CD4-positive, alpha-beta T cell treated with Interleukin-2 at 100 ng/mL for 4 hours (primary cell): ENCODE data around the gene RAB17.

ENCODE experiments used
- DNase-seq: peaks from one replicate; pipeline ENCODE4 v3.0.0-alpha.2; 2020; ENCODE audit warnings: low spot score

Gene RAB17, protein sequence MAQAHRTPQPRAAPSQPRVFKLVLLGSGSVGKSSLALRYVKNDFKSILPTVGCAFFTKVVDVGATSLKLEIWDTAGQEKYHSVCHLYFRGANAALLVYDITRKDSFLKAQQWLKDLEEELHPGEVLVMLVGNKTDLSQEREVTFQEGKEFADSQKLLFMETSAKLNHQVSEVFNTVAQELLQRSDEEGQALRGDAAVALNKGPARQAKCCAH

GRCh38 chr2:237590272-237591140 lies at the start of gene RAB17:
Gene RAB17, minus strand, starts transcription at chr2:237590734. Its CDS starts 4,580 bp downstream, at chr2:237586154.
- DNase-seq, result no peak

DNA sequence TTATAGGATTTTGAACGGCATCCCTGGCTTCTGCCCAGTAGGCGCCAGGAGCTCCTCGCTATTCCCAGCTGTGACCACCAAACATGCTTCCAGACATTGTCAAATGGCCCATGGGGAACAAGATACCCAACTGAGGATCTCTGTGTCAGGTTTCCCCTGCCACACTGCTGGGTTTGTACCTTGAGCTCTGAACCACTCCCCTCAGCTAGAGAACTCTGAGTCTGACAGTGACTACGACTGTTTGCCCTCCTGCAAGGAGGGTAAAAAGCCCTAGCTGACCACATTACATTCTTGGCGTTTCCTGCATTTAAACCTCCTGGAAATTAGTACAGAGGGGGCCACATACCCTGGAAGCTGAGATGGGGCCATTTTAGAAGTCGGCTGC lies 49.3 kb upstream of the RAB17 start:
- no peak for DNase-seq

DNA sequence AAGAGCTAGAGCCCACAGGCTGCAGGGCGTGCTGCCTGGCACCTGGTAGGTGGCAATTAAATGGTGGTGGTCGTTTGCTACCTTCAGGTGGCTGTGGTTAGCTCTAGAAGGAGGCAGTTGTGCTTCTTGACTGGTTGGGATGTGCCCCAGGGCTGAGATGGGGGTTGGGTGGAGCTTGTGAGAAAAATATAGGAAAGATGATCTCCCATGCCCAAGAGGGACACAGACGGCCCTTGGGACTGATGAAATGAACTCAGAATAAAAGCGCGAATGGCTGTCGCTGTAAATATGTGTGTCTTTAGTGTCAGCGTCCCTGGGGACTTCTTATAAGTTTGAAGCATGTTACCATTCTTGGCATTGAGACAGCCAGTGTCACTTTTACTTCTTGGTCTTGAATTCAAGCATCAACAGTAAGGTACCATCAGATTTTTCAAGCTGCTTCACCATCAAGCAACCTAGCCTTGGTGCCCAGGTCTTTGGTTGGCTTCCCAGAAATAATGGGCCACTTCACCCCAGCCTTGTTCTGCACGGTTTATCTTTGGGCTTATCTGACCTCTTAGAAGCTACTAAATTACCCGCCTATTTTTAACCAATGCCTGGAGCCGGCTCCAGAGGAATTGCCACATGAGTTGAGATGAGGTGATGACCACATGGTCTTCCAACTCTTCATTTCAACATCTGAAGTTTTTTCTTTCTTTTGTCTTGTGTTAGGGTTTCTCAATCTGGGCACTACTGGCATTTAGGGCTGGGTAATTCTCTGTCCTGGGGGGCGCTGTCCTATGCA lies 48.7 kb upstream of the RAB17 start:
- DNase-seq, result no peak

- DNase-seq, result no peak
These were observed 47.6 kb upstream of the RAB17 start for GRCh38 chr2:237638176-237638575.

DNA sequence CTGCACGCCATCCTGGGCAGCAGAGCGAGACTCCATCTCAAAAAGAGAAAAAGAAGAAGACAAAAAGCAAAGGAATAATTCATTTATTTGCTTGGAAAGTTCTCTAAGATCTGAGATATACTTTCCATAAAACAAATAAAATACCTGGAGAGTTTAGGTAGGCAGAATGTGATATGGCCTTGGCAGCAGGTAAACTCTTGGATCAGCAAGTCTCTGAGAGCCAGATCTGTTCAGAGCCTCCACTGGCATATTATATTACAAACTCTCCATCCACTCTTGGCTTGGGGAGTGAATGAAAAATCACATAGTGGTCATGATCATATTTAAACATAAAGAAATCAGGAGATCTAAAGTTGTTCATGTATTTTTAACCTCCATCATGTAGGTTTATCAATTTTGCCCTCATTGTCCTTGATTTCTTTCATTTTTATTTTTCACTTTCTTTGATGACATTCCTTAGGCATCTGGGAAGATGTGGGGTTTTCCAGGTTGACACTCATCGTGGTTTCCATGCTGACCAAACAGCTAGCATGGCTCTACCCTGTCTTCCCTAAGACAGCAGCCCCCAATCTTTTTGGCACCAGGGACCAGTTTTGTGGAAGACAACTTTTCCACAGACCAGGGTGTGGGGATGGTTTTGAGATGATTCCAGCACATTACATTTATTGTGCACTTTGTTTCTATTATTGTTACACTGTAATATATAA lies 47.0 kb upstream of the RAB17 start:
- no peak for DNase-seq

- peak; percentile 6 for DNase-seq
These were observed 46.0 kb upstream of the RAB17 start for GRCh38 chr2:237636578-237636977.

DNA sequence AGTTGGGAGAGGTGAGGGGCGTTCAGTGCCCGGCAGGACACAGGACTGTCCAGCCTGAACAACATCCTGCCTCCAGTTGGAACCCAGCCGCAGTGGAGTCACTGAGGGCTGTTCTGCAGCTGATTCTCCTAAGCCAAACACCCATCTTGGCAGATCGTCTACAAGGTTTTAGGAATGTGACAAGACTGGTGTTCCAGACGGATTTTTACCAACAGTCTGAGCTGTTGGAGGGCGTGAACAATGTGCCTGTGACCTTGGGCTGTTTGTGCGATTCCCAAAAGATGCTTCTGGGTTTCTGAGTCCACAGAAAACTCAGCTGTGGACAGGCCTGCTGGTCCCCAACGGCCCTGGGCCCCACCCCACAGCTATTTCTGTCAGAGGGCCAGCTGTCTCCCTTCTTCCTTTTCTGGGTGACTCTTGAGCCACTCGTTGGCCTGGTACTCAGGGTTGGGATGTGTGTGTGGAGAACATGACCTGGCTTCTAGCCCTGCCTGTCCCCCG lies 42.6 kb upstream of the RAB17 start:
- DNase-seq, result no peak

DNA sequence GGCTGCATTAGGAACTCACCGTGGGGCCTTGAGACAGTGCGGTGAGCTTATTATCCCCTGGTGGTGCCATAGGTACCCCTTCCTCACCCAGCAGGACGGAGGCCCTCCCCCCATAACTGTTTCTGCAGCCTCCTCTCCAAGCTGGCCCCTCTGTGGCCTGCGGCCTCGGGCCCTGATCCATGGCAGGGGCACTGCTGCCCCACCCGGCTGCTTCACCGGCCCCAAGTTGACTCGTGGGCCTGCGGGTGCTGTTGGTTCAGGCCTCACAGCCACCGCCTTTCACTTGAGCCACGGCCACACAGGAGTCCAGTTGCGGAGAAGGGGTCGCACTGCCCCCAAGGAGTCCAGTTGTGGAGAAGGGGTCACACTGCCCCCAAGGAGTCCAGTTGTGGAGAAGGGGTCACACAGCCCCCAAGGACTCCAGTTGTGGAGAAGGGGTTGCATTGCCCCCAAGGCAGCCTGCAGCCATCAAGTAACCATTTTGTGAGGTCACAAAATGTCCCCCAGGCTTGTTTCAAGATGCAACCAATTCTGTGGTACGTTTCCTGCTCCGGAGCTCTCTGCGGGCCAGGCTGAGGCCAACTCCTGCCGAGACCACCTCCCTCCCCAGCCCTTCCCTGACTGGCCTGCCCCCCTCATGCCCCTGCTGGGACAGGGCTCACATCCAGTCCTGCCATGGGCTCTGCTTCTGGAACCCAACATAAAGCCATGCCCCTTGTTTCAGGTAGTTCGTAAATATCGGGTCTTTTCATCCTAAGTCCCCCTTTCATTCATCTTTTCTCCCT lies 41.5 kb upstream of the RAB17 start:
- DNase-seq, result no peak

- DNase-seq, result no peak
These were observed 40.7 kb upstream of the RAB17 start for GRCh38 chr2:237631007-237631785.

DNA sequence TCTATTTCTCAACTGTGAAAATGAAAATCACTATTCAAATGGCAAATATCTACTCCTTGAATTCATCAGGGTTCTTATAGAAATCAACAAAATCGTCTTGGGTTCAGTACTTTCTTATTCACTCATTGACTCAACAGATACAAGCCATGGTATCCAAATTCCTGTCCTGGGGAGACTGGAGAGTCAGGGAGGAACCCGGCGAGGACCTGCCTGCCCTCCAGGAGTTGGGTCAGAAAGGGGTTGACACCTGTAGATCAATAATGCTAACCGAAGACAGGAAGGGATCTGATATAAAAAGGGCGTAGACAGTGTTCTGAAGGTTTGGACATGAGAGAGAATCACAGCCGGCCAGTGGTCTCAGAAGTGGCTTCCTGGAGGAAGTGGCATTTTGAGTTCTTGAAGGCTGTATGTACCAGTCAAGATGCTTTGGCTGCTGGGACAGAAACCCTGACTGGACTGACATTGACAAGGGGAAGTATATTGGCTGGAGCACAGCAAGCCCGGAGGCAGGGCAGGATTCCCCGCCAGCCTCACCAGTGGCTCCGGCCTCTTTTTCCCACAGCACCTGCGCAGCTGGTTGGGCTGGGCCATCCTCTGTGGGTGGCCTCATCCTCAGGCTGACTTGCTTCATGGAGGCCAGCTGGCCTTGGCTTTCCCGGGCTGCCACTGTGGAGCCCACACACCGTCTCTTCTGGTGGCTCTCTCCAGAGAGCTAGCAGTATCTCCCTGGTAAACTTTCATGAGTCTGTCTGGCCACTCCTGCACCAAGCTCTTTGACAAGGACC lies 39.9 kb upstream of the RAB17 start:
- no peak for DNase-seq

- no peak for DNase-seq
These were observed 39.2 kb upstream of the RAB17 start for GRCh38 chr2:237629739-237630138.

- no peak for DNase-seq
These were observed 38.6 kb upstream of the RAB17 start for GRCh38 chr2:237629188-237629534.

GRCh38 chr2:237628247-237629187 lies 38.0 kb upstream of the RAB17 start:
- DNase-seq, result no peak

- no peak for DNase-seq
These were observed 37.1 kb upstream of the RAB17 start, which contains the start of gene LRRFIP1 for GRCh38 chr2:237627441-237628246. Gene LRRFIP1, plus strand, starts transcription at chr2:237627587. Its CDS starts 58 bp downstream, at chr2:237627645.

- DNase-seq, result no peak
These were observed 36.4 kb upstream of the RAB17 start for GRCh38 chr2:237626813-237627440.

GRCh38 chr2:237625777-237626176 lies 35.2 kb upstream of the RAB17 start:
- no peak for DNase-seq

DNA sequence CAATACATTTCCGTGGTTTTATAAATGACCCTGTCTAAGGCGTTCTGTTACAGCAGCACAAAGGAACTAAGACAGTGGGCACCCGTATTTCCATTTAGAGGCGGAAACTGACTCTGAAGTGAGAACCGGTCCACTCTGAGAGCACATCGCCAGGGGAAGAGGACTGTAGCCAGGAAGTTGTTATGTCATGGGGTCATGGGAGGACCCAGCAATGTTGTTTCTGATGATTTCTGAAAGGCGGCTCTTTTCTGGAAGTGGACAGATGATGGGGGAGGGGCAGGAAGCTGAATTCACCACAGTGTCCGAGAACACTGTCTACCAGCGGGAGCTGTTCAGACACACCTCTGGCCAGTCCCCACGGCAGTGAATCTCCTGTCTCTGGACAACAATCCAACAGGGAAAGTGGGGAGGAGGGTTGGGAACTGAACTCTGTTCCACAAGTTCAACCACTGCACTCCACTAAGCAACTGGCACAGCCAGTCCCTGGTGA lies 34.7 kb upstream of the RAB17 start:
- DNase-seq, result no peak
